ENCODE data around the gene AKAP10.
"Not testable (repeated sequence)": the region's sequence is repeated elsewhere in the genome, so short reads cannot be mapped to it uniquely, and the experiment has no call there.

The AKAP10 gene

GRCh38 chr17:19977293-19978208 lies at the start of gene AKAP10:
Gene AKAP10, minus strand, starts transcription at chr17:19977828. Its CDS starts 149 bp downstream, at chr17:19977679.
- peak; percentile 91 for DNase-seq (ENCODE audit: low read depth)

GRCh38 chr17:20026960-20027359 lies 49.3 kb upstream of the AKAP10 start:
- DNase-seq (ENCODE audit: low read depth): no peak

- no peak for DNase-seq (ENCODE audit: low read depth)
Measured at GRCh38 chr17:20022701-20023100, 45.1 kb upstream of the AKAP10 start.

- DNase-seq (ENCODE audit: low read depth): not testable (repeated sequence)
Measured at GRCh38 chr17:20016475-20016992, 38.9 kb upstream of the AKAP10 start.

GRCh38 chr17:20012017-20012536 lies 34.4 kb upstream of the AKAP10 start:
- no peak for DNase-seq (ENCODE audit: low read depth)

- DNase-seq (ENCODE audit: low read depth): no peak
Measured at GRCh38 chr17:20010936-20011335, 33.3 kb upstream of the AKAP10 start.

GRCh38 chr17:20010099-20010863 lies 32.7 kb upstream of the AKAP10 start:
- DNase-seq (ENCODE audit: low read depth): no peak

- peak; percentile 79 for DNase-seq (ENCODE audit: low read depth)
Measured at GRCh38 chr17:20009302-20010098, 31.9 kb upstream of the AKAP10 start, which contains the start of gene SPECC1. Gene SPECC1, plus strand, starts transcription at chr17:20009359. Its CDS starts 87,293 bp downstream, at chr17:20096652.

- DNase-seq (ENCODE audit: low read depth): no peak
Measured at GRCh38 chr17:20009052-20009301, 31.3 kb upstream of the AKAP10 start.

- peak; percentile 1 for DNase-seq (ENCODE audit: low read depth)
Measured at GRCh38 chr17:20008242-20009051, 30.8 kb upstream of the AKAP10 start.

- DNase-seq (ENCODE audit: low read depth): no peak
Measured at GRCh38 chr17:19996502-19996901, 18.9 kb upstream of the AKAP10 start.

- DNase-seq (ENCODE audit: low read depth): no peak
Measured at GRCh38 chr17:19996086-19996485, 18.5 kb upstream of the AKAP10 start.

- DNase-seq (ENCODE audit: low read depth): peak; percentile 59
Measured at GRCh38 chr17:19992803-19993713, 15.4 kb upstream of the AKAP10 start.

GRCh38 chr17:19991252-19991885 lies 13.7 kb upstream of the AKAP10 start:
- DNase-seq (ENCODE audit: low read depth): no peak

GRCh38 chr17:19987897-19988296 lies 10.3 kb upstream of the AKAP10 start:
- DNase-seq (ENCODE audit: low read depth): no peak

GRCh38 chr17:19986941-19987861 lies 9.6 kb upstream of the AKAP10 start:
- DNase-seq (ENCODE audit: low read depth): no peak

- no peak for DNase-seq (ENCODE audit: low read depth)
Measured at GRCh38 chr17:19979917-19980770, 2.5 kb upstream of the AKAP10 start.
